Colon (tissue), 2 donors: ENCODE measurements around the gene MANF.
"Not testable (repeated sequence)": the region's sequence is repeated elsewhere in the genome, so short reads cannot be mapped to it uniquely, and the experiment has no call there.

Experiments
- FAIRE-seq: peaks from 2 replicates; lab custom pipeline; 2012; peaks lifted over from hg19 to GRCh38; lab: Jason Lieb, UNC
- donor health status: control.
- donor health status: control.

Gene MANF

GRCh38 chr3:51373658-51374421 is 11.3 kb upstream of the MANF start:
- FAIRE-seq, result no peak

GRCh38 chr3:51374456-51374855 is 10.6 kb upstream of the MANF start:
- FAIRE-seq, result no peak

GRCh38 chr3:51375136-51375535 is 10.0 kb upstream of the MANF start:
- no peak for FAIRE-seq

GRCh38 chr3:51375571-51375970 is 9.5 kb upstream of the MANF start:
- FAIRE-seq, result no peak

- no peak for FAIRE-seq
Observed at GRCh38 chr3:51378065-51378464, 7.0 kb upstream of the MANF start.

GRCh38 chr3:51378726-51379125 is 6.4 kb upstream of the MANF start:
- FAIRE-seq, result no peak

GRCh38 chr3:51379301-51379700 is 5.8 kb upstream of the MANF start:
- no peak for FAIRE-seq

- no peak for FAIRE-seq
Observed at GRCh38 chr3:51379746-51380455, 5.2 kb upstream of the MANF start.

GRCh38 chr3:51380601-51381332 is 4.3 kb upstream of the MANF start:
- FAIRE-seq, result no peak

- FAIRE-seq, result no peak
Observed at GRCh38 chr3:51381333-51381705, 3.8 kb upstream of the MANF start.

- FAIRE-seq, result no peak
Observed at GRCh38 chr3:51382076-51382745, 2.9 kb upstream of the MANF start.

- no peak for FAIRE-seq
Observed at GRCh38 chr3:51382947-51383578, 2.0 kb upstream of the MANF start.

GRCh38 chr3:51384055-51384725 is 901 bp upstream of the MANF start:
- no peak for FAIRE-seq

GRCh38 chr3:51385621-51386091 is 565 bp downstream of the MANF start:
- FAIRE-seq, result no peak

GRCh38 chr3:51386159-51386851 is 1.2 kb downstream of the MANF start:
- FAIRE-seq, result no peak

GRCh38 chr3:51386852-51387229 is 1.8 kb downstream of the MANF start:
- FAIRE-seq, result no peak

- FAIRE-seq, result not testable (repeated sequence)
Observed at GRCh38 chr3:51387281-51387680, 2.2 kb downstream of the MANF start.

- FAIRE-seq, result no peak
Observed at GRCh38 chr3:51388286-51389029, 3.4 kb downstream of the MANF start.

GRCh38 chr3:51389423-51390183 is 4.5 kb downstream of the MANF start:
- no peak for FAIRE-seq
